Measurements from ENCODE around the gene RNF144A. TPM values are rescaled to one million over a fixed set of nuclear protein-coding genes. Genes with fewer than 3 reads are reported as not detected.

Gene RNF144A
- total RNA-seq, 1 donor = 4.3 TPM

- peak; percentile 6 for DNase-seq (ENCODE audit: low read depth)
- H3K4me3 ChIP-seq (ENCODE audit: low read depth, low read length) = no peak overlapping the region
- no peak for TF ChIP-seq CTCF (IDR thresholded peaks at IDR 0.05; ENCODE audit: insufficient read depth, low read depth, low read length)
Measured at GRCh38 chr2:7053650-7054265, 136.5 kb downstream of the RNF144A start.

GRCh38 chr2:7057865-7058400, 140.7 kb downstream of the RNF144A start:
- TF ChIP-seq CTCF (IDR thresholded peaks at IDR 0.05; ENCODE audit: insufficient read depth, low read depth, low read length) = no peak
- H3K4me3 ChIP-seq (ENCODE audit: low read depth, low read length) = no peak overlapping the region
- DNase-seq (ENCODE audit: low read depth) = no peak

DNA sequence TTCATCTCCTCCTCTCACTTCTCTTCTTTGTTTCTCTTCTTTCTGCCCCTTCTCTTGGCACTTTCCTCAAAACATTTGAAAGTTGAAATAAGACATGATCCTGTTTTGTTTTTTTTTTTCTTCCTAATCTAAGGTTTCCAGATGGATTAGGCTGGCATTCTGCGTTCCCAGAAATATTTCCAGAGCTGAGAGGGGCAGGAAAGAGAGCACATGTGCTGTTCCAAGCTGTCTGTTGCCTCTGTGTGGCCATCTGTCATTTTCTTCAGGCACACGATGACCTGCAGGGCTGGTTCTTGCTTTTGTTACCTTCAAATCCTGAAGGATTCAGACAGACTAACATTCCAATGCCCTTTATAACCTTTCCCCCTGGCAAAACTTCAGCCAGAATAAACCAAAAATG, 142.9 kb downstream of the RNF144A start:
- no peak overlapping the region for H3K4me3 ChIP-seq (ENCODE audit: low read depth, low read length)
- no peak for DNase-seq (ENCODE audit: low read depth)
- no peak for TF ChIP-seq CTCF (IDR thresholded peaks at IDR 0.05; ENCODE audit: insufficient read depth, low read depth, low read length)

- TF ChIP-seq CTCF (IDR thresholded peaks at IDR 0.05; ENCODE audit: insufficient read depth, low read depth, low read length) = no peak
- DNase-seq (ENCODE audit: low read depth) = no peak
- H3K4me3 ChIP-seq (ENCODE audit: low read depth, low read length) = no peak overlapping the region
Measured at GRCh38 chr2:7060631-7061449, 143.6 kb downstream of the RNF144A start.

GRCh38 chr2:7061450-7061789, 144.2 kb downstream of the RNF144A start:
- H3K4me3 ChIP-seq (ENCODE audit: low read depth, low read length) = no peak overlapping the region
- DNase-seq (ENCODE audit: low read depth) = no peak

GRCh38 chr2:7061921-7062320, 144.7 kb downstream of the RNF144A start:
- no peak overlapping the region for H3K4me3 ChIP-seq (ENCODE audit: low read depth, low read length)
- no peak for TF ChIP-seq CTCF (IDR thresholded peaks at IDR 0.05; ENCODE audit: insufficient read depth, low read depth, low read length)
- DNase-seq (ENCODE audit: low read depth) = no peak

More at GRCh38 chr2:7061450-7061789, 144.2 kb downstream of the RNF144A start:
- no peak for TF ChIP-seq CTCF (IDR thresholded peaks at IDR 0.05; ENCODE audit: insufficient read depth, low read depth, low read length)

All from fibroblast of villous mesenchyme (primary cell).